ENCODE data around the gene BAIAP3.

DNA sequence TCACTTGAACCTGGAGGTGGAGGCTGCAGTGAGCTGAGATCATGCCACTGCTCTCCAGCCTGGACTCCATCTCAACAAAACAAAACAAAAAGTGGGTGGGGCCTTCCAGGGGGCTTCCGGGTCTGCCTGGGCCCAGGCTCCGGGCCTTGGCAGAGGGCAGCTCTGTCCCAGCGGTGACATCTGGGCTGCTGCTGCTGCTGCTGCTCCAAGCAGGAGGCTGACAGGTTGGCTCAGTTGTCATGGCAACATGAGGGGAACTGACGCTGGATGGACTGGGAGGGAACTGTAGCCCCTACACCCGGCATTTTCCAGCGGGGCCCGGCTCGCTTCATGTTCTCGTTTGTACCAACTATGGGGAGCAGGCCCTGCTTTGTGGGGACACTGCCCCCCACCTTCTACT, 4.0 kb downstream of the BAIAP3 start:
- TF ChIP-seq, protein P1, sequence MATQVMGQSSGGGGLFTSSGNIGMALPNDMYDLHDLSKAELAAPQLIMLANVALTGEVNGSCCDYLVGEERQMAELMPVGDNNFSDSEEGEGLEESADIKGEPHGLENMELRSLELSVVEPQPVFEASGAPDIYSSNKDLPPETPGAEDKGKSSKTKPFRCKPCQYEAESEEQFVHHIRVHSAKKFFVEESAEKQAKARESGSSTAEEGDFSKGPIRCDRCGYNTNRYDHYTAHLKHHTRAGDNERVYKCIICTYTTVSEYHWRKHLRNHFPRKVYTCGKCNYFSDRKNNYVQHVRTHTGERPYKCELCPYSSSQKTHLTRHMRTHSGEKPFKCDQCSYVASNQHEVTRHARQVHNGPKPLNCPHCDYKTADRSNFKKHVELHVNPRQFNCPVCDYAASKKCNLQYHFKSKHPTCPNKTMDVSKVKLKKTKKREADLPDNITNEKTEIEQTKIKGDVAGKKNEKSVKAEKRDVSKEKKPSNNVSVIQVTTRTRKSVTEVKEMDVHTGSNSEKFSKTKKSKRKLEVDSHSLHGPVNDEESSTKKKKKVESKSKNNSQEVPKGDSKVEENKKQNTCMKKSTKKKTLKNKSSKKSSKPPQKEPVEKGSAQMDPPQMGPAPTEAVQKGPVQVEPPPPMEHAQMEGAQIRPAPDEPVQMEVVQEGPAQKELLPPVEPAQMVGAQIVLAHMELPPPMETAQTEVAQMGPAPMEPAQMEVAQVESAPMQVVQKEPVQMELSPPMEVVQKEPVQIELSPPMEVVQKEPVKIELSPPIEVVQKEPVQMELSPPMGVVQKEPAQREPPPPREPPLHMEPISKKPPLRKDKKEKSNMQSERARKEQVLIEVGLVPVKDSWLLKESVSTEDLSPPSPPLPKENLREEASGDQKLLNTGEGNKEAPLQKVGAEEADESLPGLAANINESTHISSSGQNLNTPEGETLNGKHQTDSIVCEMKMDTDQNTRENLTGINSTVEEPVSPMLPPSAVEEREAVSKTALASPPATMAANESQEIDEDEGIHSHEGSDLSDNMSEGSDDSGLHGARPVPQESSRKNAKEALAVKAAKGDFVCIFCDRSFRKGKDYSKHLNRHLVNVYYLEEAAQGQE (IDR thresholded peaks at IDR 0.05; ENCODE audit: insufficient replicate concordance, low read depth) = no peak
- TF ChIP-seq, protein P2, sequence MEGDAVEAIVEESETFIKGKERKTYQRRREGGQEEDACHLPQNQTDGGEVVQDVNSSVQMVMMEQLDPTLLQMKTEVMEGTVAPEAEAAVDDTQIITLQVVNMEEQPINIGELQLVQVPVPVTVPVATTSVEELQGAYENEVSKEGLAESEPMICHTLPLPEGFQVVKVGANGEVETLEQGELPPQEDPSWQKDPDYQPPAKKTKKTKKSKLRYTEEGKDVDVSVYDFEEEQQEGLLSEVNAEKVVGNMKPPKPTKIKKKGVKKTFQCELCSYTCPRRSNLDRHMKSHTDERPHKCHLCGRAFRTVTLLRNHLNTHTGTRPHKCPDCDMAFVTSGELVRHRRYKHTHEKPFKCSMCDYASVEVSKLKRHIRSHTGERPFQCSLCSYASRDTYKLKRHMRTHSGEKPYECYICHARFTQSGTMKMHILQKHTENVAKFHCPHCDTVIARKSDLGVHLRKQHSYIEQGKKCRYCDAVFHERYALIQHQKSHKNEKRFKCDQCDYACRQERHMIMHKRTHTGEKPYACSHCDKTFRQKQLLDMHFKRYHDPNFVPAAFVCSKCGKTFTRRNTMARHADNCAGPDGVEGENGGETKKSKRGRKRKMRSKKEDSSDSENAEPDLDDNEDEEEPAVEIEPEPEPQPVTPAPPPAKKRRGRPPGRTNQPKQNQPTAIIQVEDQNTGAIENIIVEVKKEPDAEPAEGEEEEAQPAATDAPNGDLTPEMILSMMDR (IDR thresholded peaks at IDR 0.05; ENCODE audit: insufficient read depth, low read length) = no peak
- TF ChIP-seq POLR2AphosphoS5 (IDR thresholded peaks at IDR 0.05; ENCODE audit: low read depth) = no peak
- no peak for TF ChIP-seq GABPA (IDR thresholded peaks at IDR 0.05; ENCODE audit: low read depth)
- no peak for TF ChIP-seq SPI1 (IDR thresholded peaks at IDR 0.05; ENCODE audit: borderline replicate concordance, low read depth)

Data from HL-60 (cell line).